ENCODE results near the gene EPHB1.

GRCh38 chr3:135093121-135093520, 298.1 kb downstream of the EPHB1 start:
- TF ChIP-seq NFIC (IDR thresholded peaks at IDR 0.05; ENCODE audit: low read length) (no peak), DMAP1 (CRISPR knock-in tag; IDR thresholded peaks at IDR 0.05) (no peak), ETV5 (CRISPR knock-in tag; IDR thresholded peaks at IDR 0.05; ENCODE audit: borderline replicate concordance) (no peak), CTCF (CRISPR knock-in tag; IDR thresholded peaks at IDR 0.05) (no peak), CENPBD1 (CRISPR knock-in tag; IDR thresholded peaks at IDR 0.05; ENCODE audit: borderline replicate concordance, low read depth) (no peak), TAF15 (IDR thresholded peaks at IDR 0.05; ENCODE audit: low read depth, low read length, poor library complexity, severe bottlenecking) (no peak)
